PC-9 (cell line): ENCODE data around the gene ZBTB24. TPM values are rescaled to one million over a fixed set of nuclear protein-coding genes. Genes with fewer than 3 reads are reported as not detected.

Experiments
- BruUV-seq: library from RNA; stranded (reverse); fragments of 400-500 nt; replicated peaks from 2 replicates; lab custom pipeline; 2021; lab: Mats Ljungman, UMichigan
- CTCF ChIA-PET: fragments of 300-600 bp; sonication (Branson Sonifier 250); formaldehyde crosslinking; loops from one replicate; lab custom pipeline; 2022; ENCODE audit warnings: antibody characterized with exemption; lab: Charles Lee
- POLR2A ChIA-PET: fragments of 300-600 bp; sonication (Branson Sonifier 250); formaldehyde crosslinking; loops from one replicate; lab custom pipeline; 2022; ENCODE audit warnings: antibody characterized with exemption; ENCODE audit not compliant: unreplicated experiment; lab: Charles Lee
- DNase-seq, 2 experiments: peaks; one replicate each; pipeline versions ENCODE4 v3.0.0 to v3.0.0-alpha.2; 2015 to 2022; ENCODE audit warnings: mixed read lengths in 1 of 2
- H2AFZ ChIP-seq: fragments of 200-600 bp; sonication (generic); 2 replicates; pipeline ENCODE4 v1.8.1; 2017; ENCODE audit warnings: antibody characterized with exemption
- H3F3A ChIP-seq: fragments of 200-600 bp; sonication (generic); 2 replicates; pipeline ENCODE4 v1.8.1; 2017; ENCODE audit warnings: antibody characterized with exemption, mild to moderate bottlenecking, low read depth; ENCODE audit not compliant: insufficient read depth
- H3K27ac ChIP-seq: fragments of 200-600 bp; sonication (generic); 2 replicates; pipeline ENCODE4 v1.6.1; 2016; ENCODE audit warnings: mixed run types
- H3K27me3 ChIP-seq: fragments of 200-600 bp; sonication (generic); 2 replicates; pipeline ENCODE4 v1.6.1; 2016; ENCODE audit warnings: low read depth, mixed run types; ENCODE audit not compliant: insufficient read depth
- H3K36me3 ChIP-seq: fragments of 200-600 bp; sonication (generic); 2 replicates; pipeline ENCODE4 v1.6.1; 2016; ENCODE audit warnings: low read depth, mixed run types
- H3K4me1 ChIP-seq: fragments of 200-600 bp; sonication (generic); replicated peaks from 2 replicates; pipeline ENCODE4 v1.6.1; 2016; ENCODE audit warnings: mixed run types; ENCODE audit not compliant: insufficient read depth
- H3K4me2 ChIP-seq: fragments of 200-600 bp; sonication (generic); 2 replicates; pipeline ENCODE4 v1.6.1; 2017; ENCODE audit warnings: mixed run types
- H3K4me3 ChIP-seq: fragments of 200-600 bp; sonication (generic); 2 replicates; pipeline ENCODE4 v1.6.1; 2016; ENCODE audit warnings: mixed run types
- H3K79me2 ChIP-seq: fragments of 200-600 bp; sonication (generic); 2 replicates; pipeline ENCODE4 v1.6.1; 2017; ENCODE audit warnings: low read depth, mixed run types
- H3K9me2 ChIP-seq: fragments of 200-600 bp; sonication (generic); 2 replicates; pipeline ENCODE4 v1.8.1; 2017; ENCODE audit warnings: mild to moderate bottlenecking; ENCODE audit not compliant: insufficient read depth
- H3K9me3 ChIP-seq: fragments of 200-600 bp; sonication (generic); 2 replicates; pipeline ENCODE4 v1.8.1; 2016; ENCODE audit warnings: low read depth; ENCODE audit not compliant: insufficient read depth
- H4K20me1 ChIP-seq: fragments of 200-600 bp; sonication (generic); 2 replicates; pipeline ENCODE4 v1.8.1; 2017; ENCODE audit not compliant: insufficient read depth
- EZH2 ChIP-seq: fragments of 200-600 bp; sonication (generic); IDR thresholded peaks from 2 replicates; pipeline ENCODE4 v1.8.0; 2017; ENCODE audit warnings: antibody characterized with exemption, low read depth
- intact Hi-C: fragments of 100-400 bp; cut with micrococcal nuclease; formaldehyde crosslinking; loops from one replicate; pipeline ENCODE4 v1.10.0; 2022; ENCODE audit not compliant: unreplicated experiment
- total RNA-seq: library from RNA; stranded (reverse); gene quantifications from 2 replicates; pipeline ENCODE4 v1.2.3, GENCODE V29; 2021
- TF ChIP-seq, protein P1 (sequence below): fragments of 200-600 bp; sonication (generic); conservative IDR thresholded peaks from 2 replicates; pipeline ENCODE4 v1.6.1; 2017; ENCODE audit warnings: mixed run types, antibody characterized with exemption, mild to moderate bottlenecking, moderate library complexity

The ZBTB24 gene
- total RNA-seq, 1 experiment from 2014 or later = 7.2 TPM

DNA sequence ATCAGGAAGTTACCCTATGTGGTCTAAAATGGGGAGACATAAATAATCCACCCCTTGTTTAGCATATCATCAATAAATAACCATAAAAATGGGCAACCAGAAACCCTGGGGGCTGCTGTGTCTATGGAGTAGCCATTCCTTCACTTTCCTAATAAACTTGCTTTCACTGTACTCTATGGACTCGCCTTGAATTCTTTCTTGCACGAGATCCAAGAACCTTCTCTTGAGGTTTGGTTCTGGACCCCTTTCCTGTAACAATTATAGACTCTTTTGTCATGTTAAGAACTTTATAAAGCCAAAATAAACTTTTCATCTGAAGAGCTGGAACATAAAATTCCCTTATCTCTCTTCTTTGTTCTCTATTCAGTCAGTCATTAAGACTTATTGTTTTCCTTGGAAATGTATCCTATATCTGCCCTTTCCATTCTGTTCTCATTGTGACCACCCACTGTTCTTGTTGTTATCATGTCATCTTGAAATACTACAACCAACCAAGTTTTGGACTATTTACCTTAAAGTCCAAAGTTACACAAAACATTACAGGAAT is 29.3 kb upstream of the ZBTB24 start:
- peaks cover 23% of the 10 kb centered on the region for H3K4me1 ChIP-seq
- BruUV-seq = no TSS peak
- DNase-seq = no peak

DNA sequence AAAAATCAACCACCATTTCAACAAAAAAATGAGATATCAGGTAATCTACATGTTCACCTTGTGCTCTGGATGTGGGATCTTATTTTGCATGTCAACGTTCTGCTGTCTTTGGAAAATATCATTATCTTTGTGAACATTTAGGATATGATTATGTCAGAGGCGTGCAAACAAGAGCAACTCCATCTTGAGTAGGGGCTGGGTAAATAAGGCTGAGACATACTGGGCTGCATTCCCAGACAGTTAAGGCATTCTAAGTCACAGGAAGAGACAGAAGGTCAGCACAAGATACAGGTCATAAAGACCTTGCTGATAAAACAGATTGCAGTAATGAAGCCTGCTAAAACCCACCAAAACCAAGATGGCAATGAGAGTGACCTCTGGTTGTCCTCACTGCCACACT is 28.8 kb upstream of the ZBTB24 start:
- Histone ChIP-seq H2AFZ (no peak overlapping the region), H3K9me3 (no peaks in the 10 kb centered on the region), H3K27me3 (no peaks in the 10 kb centered on the region), H3K4me2 (no peak overlapping the region), H3K4me1 (peaks cover 23% of the 10 kb centered on the region), H3K27ac (no peak overlapping the region), H3F3A (0 out of 2 replicates have a peak, but pooled peaks cover 12% of the 10 kb centered on the region), H3K9me2 (no peaks in the 10 kb centered on the region), H3K4me3 (no peak overlapping the region), H3K36me3 (no peaks in the 10 kb centered on the region), H3K79me2 (no peaks in the 10 kb centered on the region), H4K20me1 (no peaks in the 10 kb centered on the region)
- BruUV-seq = no TSS peak
- TF ChIP-seq, protein P1, sequence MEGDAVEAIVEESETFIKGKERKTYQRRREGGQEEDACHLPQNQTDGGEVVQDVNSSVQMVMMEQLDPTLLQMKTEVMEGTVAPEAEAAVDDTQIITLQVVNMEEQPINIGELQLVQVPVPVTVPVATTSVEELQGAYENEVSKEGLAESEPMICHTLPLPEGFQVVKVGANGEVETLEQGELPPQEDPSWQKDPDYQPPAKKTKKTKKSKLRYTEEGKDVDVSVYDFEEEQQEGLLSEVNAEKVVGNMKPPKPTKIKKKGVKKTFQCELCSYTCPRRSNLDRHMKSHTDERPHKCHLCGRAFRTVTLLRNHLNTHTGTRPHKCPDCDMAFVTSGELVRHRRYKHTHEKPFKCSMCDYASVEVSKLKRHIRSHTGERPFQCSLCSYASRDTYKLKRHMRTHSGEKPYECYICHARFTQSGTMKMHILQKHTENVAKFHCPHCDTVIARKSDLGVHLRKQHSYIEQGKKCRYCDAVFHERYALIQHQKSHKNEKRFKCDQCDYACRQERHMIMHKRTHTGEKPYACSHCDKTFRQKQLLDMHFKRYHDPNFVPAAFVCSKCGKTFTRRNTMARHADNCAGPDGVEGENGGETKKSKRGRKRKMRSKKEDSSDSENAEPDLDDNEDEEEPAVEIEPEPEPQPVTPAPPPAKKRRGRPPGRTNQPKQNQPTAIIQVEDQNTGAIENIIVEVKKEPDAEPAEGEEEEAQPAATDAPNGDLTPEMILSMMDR = no peak
- TF ChIP-seq EZH2 = no peak
- intact Hi-C loops = no loop called here
- no peak for DNase-seq
- POLR2A ChIA-PET = no interaction called here
- CTCF ChIA-PET = no interaction called here

More for the DNA sequence above, 29.3 kb upstream of the ZBTB24 start:
- no peak overlapping the region for H2AFZ ChIP-seq
- TF ChIP-seq EZH2 = no peak
- TF ChIP-seq, protein P1 = no peak
- H4K20me1 ChIP-seq = no peaks in the 10 kb centered on the region
- no peak overlapping the region for H3K4me2 ChIP-seq
- no peaks in the 10 kb centered on the region for H3K27me3 ChIP-seq
- ChIA-PET CTCF (no interaction called here), POLR2A (no interaction called here)
- 0 out of 2 replicates have a peak, but pooled peaks cover 12% of the 10 kb centered on the region for H3F3A ChIP-seq
- H3K36me3 ChIP-seq = no peaks in the 10 kb centered on the region
- H3K4me3 ChIP-seq = no peak overlapping the region
- intact Hi-C loops = no loop called here
- no peak overlapping the region for H3K27ac ChIP-seq
- H3K9me2 ChIP-seq = no peaks in the 10 kb centered on the region
- H3K79me2 ChIP-seq = no peaks in the 10 kb centered on the region
- no peaks in the 10 kb centered on the region for H3K9me3 ChIP-seq

DNA sequence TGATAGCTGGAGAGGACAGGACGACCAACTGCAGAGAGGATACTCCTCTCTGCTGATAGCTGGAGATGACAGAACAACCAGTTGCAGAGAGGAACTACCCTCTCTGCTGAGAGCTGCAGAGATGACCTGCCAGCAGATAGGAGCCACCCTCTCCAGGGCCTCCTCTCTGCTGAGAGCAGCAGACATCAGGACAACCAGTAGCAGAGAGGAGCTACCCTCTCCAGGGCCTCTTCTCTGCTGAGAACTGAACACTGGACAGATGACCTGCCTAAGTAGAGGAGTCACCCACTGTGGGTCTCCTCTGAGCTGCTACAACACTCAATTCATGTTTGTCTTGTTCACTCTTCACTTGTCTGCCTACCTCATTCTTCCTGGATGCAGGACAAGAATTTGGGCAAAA is 27.3 kb upstream of the ZBTB24 start:
- peaks cover 34% of the 10 kb centered on the region for H3K4me1 ChIP-seq
- no TSS peak for BruUV-seq
- no peaks in the 10 kb centered on the region for H4K20me1 ChIP-seq
- no peak overlapping the region for H2AFZ ChIP-seq
- no peak for DNase-seq
- CTCF ChIA-PET = no interaction called here
- H3K36me3 ChIP-seq = no peaks in the 10 kb centered on the region
- TF ChIP-seq, protein P1 = no peak
- TF ChIP-seq EZH2 = no peak
- H3K4me2 ChIP-seq = no peak overlapping the region
- no peak overlapping the region for H3K27ac ChIP-seq
- H3K79me2 ChIP-seq = no peaks in the 10 kb centered on the region
- no peaks in the 10 kb centered on the region for H3K9me3 ChIP-seq
- POLR2A ChIA-PET = interaction anchor here (0.6 kb wide), 1 partner anchor 160 kb away, joined by 7 read pairs; no protein-coding TSS in a partner anchor
- no peaks in the 10 kb centered on the region for H3K9me2 ChIP-seq
- no peak overlapping the region for H3K4me3 ChIP-seq
- H3F3A ChIP-seq = 0 out of 2 replicates have a peak, but pooled peaks cover 12% of the 10 kb centered on the region
- intact Hi-C loops = no loop called here
- H3K27me3 ChIP-seq = no peaks in the 10 kb centered on the region
